HEK293 (cell line): Measurements from ENCODE around the gene CHST9.

Experiments used
- CTCF ChIA-PET: fragments of 350-600 bp; formaldehyde crosslinking; extraction: SDS; loops from one replicate; lab custom pipeline; 2021; ENCODE audit warnings: antibody characterized with exemption; lab: Yijun Ruan, JAX
- POLR2A ChIA-PET: fragments of 300-600 bp; formaldehyde crosslinking; extraction: SDS; loops from one replicate; lab custom pipeline; 2020; ENCODE audit warnings: antibody characterized with exemption, inconsistent platforms; lab: Yijun Ruan, JAX
- H3K27ac ChIP-seq: fragments of 200-500 bp; sonication (Bioruptor generic); 2 replicates; pipeline ENCODE4 v1.5.1; 2014; ENCODE audit warnings: low read depth, low read length, control low read depth, inconsistent platforms; ENCODE audit errors: extremely low read depth
- H3K36me3 ChIP-seq, 2 experiments: fragments of 200-500 bp in 1 of 2; sonication (Bioruptor generic) in 1 of 2; 1 replicate in 1 of 2; 2 replicates in 1 of 2; pipeline ENCODE4 v1.5.1; 2014 to 2017; ENCODE audit warnings: inconsistent platforms in 2 of 2, low read length in 2 of 2; ENCODE audit not compliant: control insufficient read depth in 2 of 2, insufficient read depth in 1 of 2
- H3K4me1 ChIP-seq: fragments of 200-500 bp; sonication (Bioruptor generic); 2 replicates; pipeline ENCODE4 v1.5.1; 2014; ENCODE audit warnings: mild to moderate bottlenecking, low read length, inconsistent platforms; ENCODE audit not compliant: control insufficient read depth, insufficient read depth
- H3K4me3 ChIP-seq: 2 replicates; pipeline ENCODE4 v1.5.1; 2011; ENCODE audit warnings: low read depth, mild to moderate bottlenecking, control low read depth, low read length, moderate library complexity
- H3K9me3 ChIP-seq: fragments of 200-500 bp; sonication (Bioruptor generic); 2 replicates; pipeline ENCODE4 v1.5.1; 2014; ENCODE audit warnings: low read depth, low read length, inconsistent platforms; ENCODE audit not compliant: control insufficient read depth, insufficient read depth
- KLF16 ChIP-seq: fragments of 450-650 bp; formaldehyde crosslinking; IDR thresholded peaks from 2 replicates; pipeline ENCODE4 v1.5.1; 2017; ENCODE audit warnings: missing biosample characterization, missing genetic modification characterization
- MYNN ChIP-seq: fragments of 450-650 bp; formaldehyde crosslinking; IDR thresholded peaks from 2 replicates; pipeline ENCODE4 v1.5.1; 2016; ENCODE audit warnings: missing biosample characterization, missing genetic modification characterization, borderline replicate concordance
- SCRT1 ChIP-seq: fragments of 450-650 bp; formaldehyde crosslinking; IDR thresholded peaks from 2 replicates; pipeline ENCODE4 v1.5.1; 2016; ENCODE audit warnings: missing biosample characterization, missing genetic modification characterization, borderline replicate concordance
- ZFP69B ChIP-seq: fragments of 450-650 bp; formaldehyde crosslinking; IDR thresholded peaks from 2 replicates; pipeline ENCODE4 v1.5.1; 2016; ENCODE audit warnings: missing biosample characterization, missing genetic modification characterization
- ZNF140 ChIP-seq: fragments of 450-650 bp; formaldehyde crosslinking; IDR thresholded peaks from 2 replicates; pipeline ENCODE4 v1.5.1; 2016; ENCODE audit warnings: missing biosample characterization, missing genetic modification characterization
- ZNF341 ChIP-seq: fragments of 450-650 bp; formaldehyde crosslinking; IDR thresholded peaks from 2 replicates; pipeline ENCODE4; 2016; ENCODE audit warnings: low read depth, missing biosample characterization, missing genetic modification characterization
- ZNF426 ChIP-seq: fragments of 450-650 bp; formaldehyde crosslinking; IDR thresholded peaks from 2 replicates; pipeline ENCODE4 v1.5.1; 2017; ENCODE audit warnings: missing biosample characterization, missing genetic modification characterization, mild to moderate bottlenecking, inconsistent platforms, moderate library complexity
- ZNF510 ChIP-seq: fragments of 450-650 bp; formaldehyde crosslinking; IDR thresholded peaks from 2 replicates; pipeline ENCODE4 v1.5.1; 2018; ENCODE audit warnings: mild to moderate bottlenecking, missing genetic modification characterization, missing biosample characterization; ENCODE audit not compliant: insufficient replicate concordance
- ZNF571 ChIP-seq: fragments of 450-650 bp; formaldehyde crosslinking; IDR thresholded peaks from 2 replicates; pipeline ENCODE4 v1.5.0; 2017; ENCODE audit warnings: missing biosample characterization, missing genetic modification characterization
- ZNF654 ChIP-seq: fragments of 450-650 bp; formaldehyde crosslinking; IDR thresholded peaks from 2 replicates; pipeline ENCODE4 v1.5.1; 2016; ENCODE audit warnings: low read depth, missing biosample characterization, missing genetic modification characterization
- ZNF76 ChIP-seq: fragments of 450-650 bp; formaldehyde crosslinking; IDR thresholded peaks from 2 replicates; pipeline ENCODE4; 2016; ENCODE audit warnings: low read depth, missing biosample characterization, missing genetic modification characterization, borderline replicate concordance
- TF ChIP-seq, protein P1 (sequence below): fragments of 450-650 bp; formaldehyde crosslinking; IDR thresholded peaks from 2 replicates; pipeline ENCODE4 v1.5.1; 2016; ENCODE audit warnings: missing biosample characterization, missing genetic modification characterization
- TF ChIP-seq, protein P2 (sequence below): sonication (generic); formaldehyde crosslinking; IDR thresholded peaks from 2 replicates; pipeline ENCODE4 v1.8.1; 2022; ENCODE audit warnings: mild to moderate bottlenecking, moderate library complexity, missing genetic modification reagents
- TF ChIP-seq, protein P3 (sequence below): fragments of 450-650 bp; formaldehyde crosslinking; IDR thresholded peaks from 2 replicates; pipeline ENCODE4 v1.5.1; 2017; ENCODE audit warnings: missing biosample characterization, missing genetic modification characterization
- TF ChIP-seq, protein P4 (sequence below): fragments of 450-650 bp; formaldehyde crosslinking; IDR thresholded peaks from 2 replicates; pipeline ENCODE4 v1.5.1; 2016; ENCODE audit warnings: missing biosample characterization, missing genetic modification characterization
- TF ChIP-seq, protein P5 (sequence below): fragments of 450-650 bp; formaldehyde crosslinking; IDR thresholded peaks from 2 replicates; pipeline ENCODE4 v1.5.1; 2016; ENCODE audit warnings: missing biosample characterization, missing genetic modification characterization

CHST9 gene

DNA sequence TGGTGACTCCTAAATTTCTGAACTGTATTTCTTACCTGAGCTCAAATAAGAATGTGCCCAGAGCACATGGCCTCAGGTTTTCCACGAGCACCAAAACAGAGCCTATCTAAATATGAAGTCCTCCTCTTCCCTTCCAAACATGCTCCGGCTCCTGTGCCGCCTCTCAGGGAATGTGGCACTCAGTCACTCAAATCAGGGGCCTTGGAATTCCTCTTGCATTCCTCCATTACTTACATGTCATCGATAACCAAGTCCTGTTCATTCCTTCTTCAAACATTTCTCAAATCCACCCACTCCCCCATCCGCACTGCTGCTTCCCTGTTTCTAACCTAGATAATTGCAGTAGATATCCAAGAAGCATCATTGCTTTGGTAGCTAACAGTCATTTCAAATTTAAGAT is 151.4 kb downstream of the CHST9 start:
- Histone ChIP-seq H3K4me1 (no peaks in the 10 kb centered on the region), H3K4me3 (no peak overlapping the region), H3K27ac (no peak overlapping the region), H3K9me3 (no peaks in the 10 kb centered on the region), H3K36me3 (no peaks in the 10 kb centered on the region)
- ChIA-PET POLR2A (no interaction called here), CTCF (interaction anchor here (0.6 to 1.1 kb wide), 2 partner anchors 12 to 221 kb away, joined by 4 read pairs; no protein-coding TSS in a partner anchor)
- TF ChIP-seq ZNF140 (no peak), KLF16 (no peak), ZFP69B (tag by site-specific recombination) (no peak)
- TF ChIP-seq, protein P1, sequence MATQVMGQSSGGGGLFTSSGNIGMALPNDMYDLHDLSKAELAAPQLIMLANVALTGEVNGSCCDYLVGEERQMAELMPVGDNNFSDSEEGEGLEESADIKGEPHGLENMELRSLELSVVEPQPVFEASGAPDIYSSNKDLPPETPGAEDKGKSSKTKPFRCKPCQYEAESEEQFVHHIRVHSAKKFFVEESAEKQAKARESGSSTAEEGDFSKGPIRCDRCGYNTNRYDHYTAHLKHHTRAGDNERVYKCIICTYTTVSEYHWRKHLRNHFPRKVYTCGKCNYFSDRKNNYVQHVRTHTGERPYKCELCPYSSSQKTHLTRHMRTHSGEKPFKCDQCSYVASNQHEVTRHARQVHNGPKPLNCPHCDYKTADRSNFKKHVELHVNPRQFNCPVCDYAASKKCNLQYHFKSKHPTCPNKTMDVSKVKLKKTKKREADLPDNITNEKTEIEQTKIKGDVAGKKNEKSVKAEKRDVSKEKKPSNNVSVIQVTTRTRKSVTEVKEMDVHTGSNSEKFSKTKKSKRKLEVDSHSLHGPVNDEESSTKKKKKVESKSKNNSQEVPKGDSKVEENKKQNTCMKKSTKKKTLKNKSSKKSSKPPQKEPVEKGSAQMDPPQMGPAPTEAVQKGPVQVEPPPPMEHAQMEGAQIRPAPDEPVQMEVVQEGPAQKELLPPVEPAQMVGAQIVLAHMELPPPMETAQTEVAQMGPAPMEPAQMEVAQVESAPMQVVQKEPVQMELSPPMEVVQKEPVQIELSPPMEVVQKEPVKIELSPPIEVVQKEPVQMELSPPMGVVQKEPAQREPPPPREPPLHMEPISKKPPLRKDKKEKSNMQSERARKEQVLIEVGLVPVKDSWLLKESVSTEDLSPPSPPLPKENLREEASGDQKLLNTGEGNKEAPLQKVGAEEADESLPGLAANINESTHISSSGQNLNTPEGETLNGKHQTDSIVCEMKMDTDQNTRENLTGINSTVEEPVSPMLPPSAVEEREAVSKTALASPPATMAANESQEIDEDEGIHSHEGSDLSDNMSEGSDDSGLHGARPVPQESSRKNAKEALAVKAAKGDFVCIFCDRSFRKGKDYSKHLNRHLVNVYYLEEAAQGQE (tag by site-specific recombination), result no peak
- TF ChIP-seq, protein P2, sequence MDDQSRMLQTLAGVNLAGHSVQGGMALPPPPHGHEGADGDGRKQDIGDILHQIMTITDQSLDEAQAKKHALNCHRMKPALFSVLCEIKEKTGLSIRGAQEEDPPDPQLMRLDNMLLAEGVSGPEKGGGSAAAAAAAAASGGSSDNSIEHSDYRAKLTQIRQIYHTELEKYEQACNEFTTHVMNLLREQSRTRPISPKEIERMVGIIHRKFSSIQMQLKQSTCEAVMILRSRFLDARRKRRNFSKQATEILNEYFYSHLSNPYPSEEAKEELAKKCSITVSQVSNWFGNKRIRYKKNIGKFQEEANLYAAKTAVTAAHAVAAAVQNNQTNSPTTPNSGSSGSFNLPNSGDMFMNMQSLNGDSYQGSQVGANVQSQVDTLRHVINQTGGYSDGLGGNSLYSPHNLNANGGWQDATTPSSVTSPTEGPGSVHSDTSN (CRISPR knock-in tag), result no peak
- TF ChIP-seq, protein P3, sequence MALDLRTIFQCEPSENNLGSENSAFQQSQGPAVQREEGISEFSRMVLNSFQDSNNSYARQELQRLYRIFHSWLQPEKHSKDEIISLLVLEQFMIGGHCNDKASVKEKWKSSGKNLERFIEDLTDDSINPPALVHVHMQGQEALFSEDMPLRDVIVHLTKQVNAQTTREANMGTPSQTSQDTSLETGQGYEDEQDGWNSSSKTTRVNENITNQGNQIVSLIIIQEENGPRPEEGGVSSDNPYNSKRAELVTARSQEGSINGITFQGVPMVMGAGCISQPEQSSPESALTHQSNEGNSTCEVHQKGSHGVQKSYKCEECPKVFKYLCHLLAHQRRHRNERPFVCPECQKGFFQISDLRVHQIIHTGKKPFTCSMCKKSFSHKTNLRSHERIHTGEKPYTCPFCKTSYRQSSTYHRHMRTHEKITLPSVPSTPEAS (tag by site-specific recombination), result no peak

DNA sequence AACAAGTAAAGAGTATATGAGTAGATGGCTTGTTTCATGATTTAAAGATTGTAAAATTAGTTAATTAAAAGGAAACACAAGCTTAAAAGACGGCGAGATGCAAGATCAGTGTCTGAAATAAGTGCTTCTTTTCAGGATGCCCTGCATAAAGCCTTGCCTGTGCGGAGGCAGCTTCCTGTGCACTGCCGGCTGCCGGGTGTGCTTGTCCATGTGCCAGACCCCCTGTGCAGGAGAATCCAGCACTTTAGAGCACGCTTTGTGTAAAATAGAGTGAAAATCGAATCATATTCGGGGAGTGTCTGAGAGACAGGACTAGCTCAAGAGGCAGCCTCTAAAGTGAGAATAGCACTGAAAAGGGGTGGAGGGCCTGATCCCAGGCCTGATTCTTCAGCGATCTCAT is 154.7 kb downstream of the CHST9 start:
- POLR2A ChIA-PET, result no interaction called here
- Histone ChIP-seq H3K27ac (no peak overlapping the region), H3K4me3 (no peak overlapping the region), H3K9me3 (no peaks in the 10 kb centered on the region), H3K4me1 (no peaks in the 10 kb centered on the region), H3K36me3 (no peaks in the 10 kb centered on the region)
- CTCF ChIA-PET, result interaction anchor here (1.2 kb wide), 1 partner anchor 10 kb away, joined by 5 read pairs; no protein-coding TSS in a partner anchor
- TF ChIP-seq SCRT1 (tag by site-specific recombination), result no peak
- no peak for TF ChIP-seq ZNF426 (tag by site-specific recombination)
- no peak for TF ChIP-seq ZNF341 (tag by site-specific recombination)
- TF ChIP-seq ZNF76 (tag by site-specific recombination), result no peak
- TF ChIP-seq ZNF571 (tag by site-specific recombination), result no peak
- no peak for TF ChIP-seq MYNN (tag by site-specific recombination)
- TF ChIP-seq ZNF654 (tag by site-specific recombination), result no peak
- TF ChIP-seq ZNF510 (tag by site-specific recombination), result no peak
- TF ChIP-seq, protein P4, sequence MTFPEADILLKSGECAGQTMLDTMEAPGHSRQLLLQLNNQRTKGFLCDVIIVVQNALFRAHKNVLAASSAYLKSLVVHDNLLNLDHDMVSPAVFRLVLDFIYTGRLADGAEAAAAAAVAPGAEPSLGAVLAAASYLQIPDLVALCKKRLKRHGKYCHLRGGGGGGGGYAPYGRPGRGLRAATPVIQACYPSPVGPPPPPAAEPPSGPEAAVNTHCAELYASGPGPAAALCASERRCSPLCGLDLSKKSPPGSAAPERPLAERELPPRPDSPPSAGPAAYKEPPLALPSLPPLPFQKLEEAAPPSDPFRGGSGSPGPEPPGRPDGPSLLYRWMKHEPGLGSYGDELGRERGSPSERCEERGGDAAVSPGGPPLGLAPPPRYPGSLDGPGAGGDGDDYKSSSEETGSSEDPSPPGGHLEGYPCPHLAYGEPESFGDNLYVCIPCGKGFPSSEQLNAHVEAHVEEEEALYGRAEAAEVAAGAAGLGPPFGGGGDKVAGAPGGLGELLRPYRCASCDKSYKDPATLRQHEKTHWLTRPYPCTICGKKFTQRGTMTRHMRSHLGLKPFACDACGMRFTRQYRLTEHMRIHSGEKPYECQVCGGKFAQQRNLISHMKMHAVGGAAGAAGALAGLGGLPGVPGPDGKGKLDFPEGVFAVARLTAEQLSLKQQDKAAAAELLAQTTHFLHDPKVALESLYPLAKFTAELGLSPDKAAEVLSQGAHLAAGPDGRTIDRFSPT (tag by site-specific recombination), result no peak
- TF ChIP-seq, protein P5, sequence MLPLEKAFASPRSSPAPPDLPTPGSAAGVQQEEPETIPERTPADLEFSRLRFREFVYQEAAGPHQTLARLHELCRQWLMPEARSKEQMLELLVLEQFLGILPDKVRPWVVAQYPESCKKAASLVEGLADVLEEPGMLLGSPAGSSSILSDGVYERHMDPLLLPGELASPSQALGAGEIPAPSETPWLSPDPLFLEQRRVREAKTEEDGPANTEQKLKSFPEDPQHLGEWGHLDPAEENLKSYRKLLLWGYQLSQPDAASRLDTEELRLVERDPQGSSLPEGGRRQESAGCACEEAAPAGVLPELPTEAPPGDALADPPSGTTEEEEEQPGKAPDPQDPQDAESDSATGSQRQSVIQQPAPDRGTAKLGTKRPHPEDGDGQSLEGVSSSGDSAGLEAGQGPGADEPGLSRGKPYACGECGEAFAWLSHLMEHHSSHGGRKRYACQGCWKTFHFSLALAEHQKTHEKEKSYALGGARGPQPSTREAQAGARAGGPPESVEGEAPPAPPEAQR (tag by site-specific recombination), result no peak
